ENCODE data around the gene POLD3. TPM values are rescaled to one million over a fixed set of nuclear protein-coding genes. Genes with fewer than 3 reads are reported as not detected.
A peak's percentile ranks its signal among the peaks of the same experiment; 100 is the strongest.

The POLD3 gene
- total and polyA plus RNA-seq, 7 experiments from 2014 or later, result 8.0 to 40.8 (median 14.7) TPM

DNA sequence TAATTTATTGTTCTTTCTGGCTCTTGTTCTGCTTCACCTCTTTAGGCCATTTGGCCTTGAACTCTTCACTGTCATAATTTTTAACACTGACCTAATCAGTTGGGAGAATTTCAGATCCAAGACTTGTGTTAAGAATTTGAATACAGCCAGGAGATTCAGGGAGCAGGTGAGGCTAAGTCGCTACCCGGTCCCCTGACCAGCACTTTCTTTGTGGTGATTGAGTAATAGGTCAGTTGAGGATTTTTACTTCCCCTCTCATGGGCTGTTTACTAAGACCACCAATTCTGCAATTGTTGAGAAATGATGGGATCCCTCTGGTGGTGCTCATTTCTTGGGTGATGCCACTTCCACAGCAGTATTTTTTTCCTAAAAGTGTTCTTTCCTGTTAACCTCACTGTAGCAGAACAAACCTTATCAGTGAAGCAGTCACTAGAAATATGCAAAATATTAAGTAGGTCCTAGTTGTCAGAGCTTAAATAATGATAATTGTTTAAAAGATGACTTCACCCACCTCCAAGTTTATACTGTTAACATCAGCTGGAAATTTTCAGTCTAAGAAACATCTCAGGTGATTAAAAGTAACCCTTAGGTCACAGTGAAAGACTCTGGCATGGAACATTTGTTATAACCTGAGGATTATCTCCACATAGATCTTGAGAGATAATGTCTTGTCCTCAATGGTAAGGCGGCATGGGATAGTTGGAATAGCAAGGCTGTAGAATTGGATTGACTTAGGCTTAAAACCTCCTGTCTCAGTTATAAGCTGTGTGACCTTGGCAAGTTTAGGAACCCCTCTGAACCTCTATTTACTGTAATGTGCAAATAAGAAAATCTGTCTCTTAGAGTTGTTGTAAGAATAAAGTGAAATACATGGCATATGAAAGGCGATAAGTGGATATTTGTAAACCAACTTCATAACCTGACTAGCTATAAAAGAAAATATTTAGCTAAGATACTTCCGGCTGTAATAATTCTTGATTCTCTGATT, 41.3 kb downstream of the POLD3 start:
- H3K4me1 Mint-ChIP-seq, result peaks cover 0 to 15% (median 0%) of the 10 kb centered on the region in 7 donors
- Histone ChIP-seq H3K4me1 (ENCODE audit: control insufficient read depth in 2 of 2, insufficient read depth in 2 of 2, low read length in 2 of 2) (no peaks in the 10 kb centered on the region), H3K36me3 (ENCODE audit: control insufficient read depth in 2 of 3, insufficient read depth in 3 of 3, low read length in 3 of 3) (peaks cover 0 to 20% (median 0%) of the 10 kb centered on the region in 3 experiments), H3K27me3 (ENCODE audit: control insufficient read depth in 2 of 2, insufficient read depth in 2 of 2, low read length in 2 of 2) (no peaks in the 10 kb centered on the region), H3K27ac (ENCODE audit: low read depth, low read length) (no peak overlapping the region), H3K4me3 (ENCODE audit: low read length) (no peak overlapping the region), H3K9me3 (ENCODE audit: control insufficient read depth in 2 of 3, low read length in 3 of 3) (no peaks in the 10 kb centered on the region)
- no peaks in the 10 kb centered on the region for H3K27me3 Mint-ChIP-seq
- no peak for ATAC-seq
- intact Hi-C loops (cut with micrococcal nuclease), result no loop called here
- CTCF ChIA-PET, result no interaction called here
- DNase-seq, result no peak
- H3K9me3 Mint-ChIP-seq, result no peaks in the 10 kb centered on the region
- peaks cover 8 to 88% (median 55%) of the 10 kb centered on the region in 5 donors for H3K36me3 Mint-ChIP-seq
- no peak overlapping the region for H3K27ac Mint-ChIP-seq
- no peak overlapping the region for H3K4me3 Mint-ChIP-seq
- POLR2A ChIA-PET, result no interaction called here

DNA sequence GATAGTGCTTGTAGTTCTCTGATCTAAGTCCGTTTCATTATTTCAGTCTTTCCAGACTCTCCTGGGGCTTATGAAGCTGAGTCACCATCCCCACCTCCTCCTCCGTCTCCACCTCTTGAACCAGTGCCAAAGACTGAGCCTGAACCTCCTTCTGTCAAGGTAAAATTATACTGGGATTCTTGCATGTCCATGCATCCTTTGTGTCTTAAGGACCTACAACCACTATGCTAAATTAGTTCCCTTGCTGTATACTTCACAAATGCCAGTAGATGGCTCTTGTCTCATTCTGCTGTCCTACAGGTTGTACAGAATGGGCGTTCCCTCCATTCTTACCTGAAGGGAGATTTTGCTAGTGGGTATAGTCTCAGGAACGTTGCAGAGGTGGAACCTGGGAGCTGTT, 42.2 kb downstream of the POLD3 start:
- H3K27me3 ChIP-seq (ENCODE audit: control insufficient read depth in 2 of 2, insufficient read depth in 2 of 2, low read length in 2 of 2), result no peaks in the 10 kb centered on the region
- no peaks in the 10 kb centered on the region for H3K4me1 ChIP-seq (ENCODE audit: control insufficient read depth in 2 of 2, insufficient read depth in 2 of 2, low read length in 2 of 2)
- H3K27ac ChIP-seq (ENCODE audit: low read depth, low read length), result no peak overlapping the region
- no peak overlapping the region for H3K27ac Mint-ChIP-seq
- no peaks in the 10 kb centered on the region for H3K27me3 Mint-ChIP-seq
- ChIA-PET CTCF (no interaction called here), POLR2A (no interaction called here)
- H3K4me1 Mint-ChIP-seq, result peaks cover 0 to 15% (median 0%) of the 10 kb centered on the region in 7 donors
- peaks cover 0 to 22% (median 0%) of the 10 kb centered on the region in 3 experiments for H3K36me3 ChIP-seq (ENCODE audit: control insufficient read depth in 2 of 3, insufficient read depth in 3 of 3, low read length in 3 of 3)
- H3K9me3 ChIP-seq (ENCODE audit: control insufficient read depth in 2 of 3, low read length in 3 of 3), result no peaks in the 10 kb centered on the region
- DNase-seq (no peak), ATAC-seq (no peak)
- peaks cover 4 to 85% (median 55%) of the 10 kb centered on the region in 5 donors for H3K36me3 Mint-ChIP-seq
- no peak overlapping the region for H3K4me3 Mint-ChIP-seq
- H3K9me3 Mint-ChIP-seq, result no peaks in the 10 kb centered on the region
- H3K4me3 ChIP-seq (ENCODE audit: low read length), result no peak overlapping the region
- intact Hi-C loops (cut with micrococcal nuclease), result no loop called here

DNA sequence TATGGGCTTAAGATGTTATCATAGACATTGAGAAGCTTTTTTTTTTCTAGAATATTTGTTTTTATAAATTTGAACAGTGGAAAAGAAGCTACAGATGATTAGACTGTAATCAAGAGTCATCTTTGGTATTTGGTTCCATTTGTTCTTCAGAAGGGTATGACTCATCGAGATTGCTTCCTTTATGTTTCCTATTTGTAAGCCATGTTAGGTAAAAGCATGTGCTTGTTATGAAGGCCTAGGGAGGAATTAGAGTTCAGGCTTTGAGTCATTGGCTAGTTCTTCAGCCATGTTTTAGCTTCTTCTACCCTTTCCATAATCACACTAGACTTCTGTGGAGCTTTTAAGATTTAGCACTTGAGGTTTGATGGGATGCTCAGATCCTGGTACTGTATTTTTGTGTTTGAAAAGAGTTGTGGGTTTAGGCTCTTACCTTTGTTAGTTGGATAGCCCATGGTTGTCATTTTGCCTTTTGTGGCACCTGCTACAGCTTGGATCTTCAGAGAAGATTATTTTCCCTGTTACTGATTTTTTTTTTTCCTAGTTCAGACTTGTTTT, 44.3 kb downstream of the POLD3 start:
- peaks cover 0 to 44% (median 6%) of the 10 kb centered on the region in 3 experiments for H3K36me3 ChIP-seq (ENCODE audit: control insufficient read depth in 2 of 3, insufficient read depth in 3 of 3, low read length in 3 of 3)

DNA sequence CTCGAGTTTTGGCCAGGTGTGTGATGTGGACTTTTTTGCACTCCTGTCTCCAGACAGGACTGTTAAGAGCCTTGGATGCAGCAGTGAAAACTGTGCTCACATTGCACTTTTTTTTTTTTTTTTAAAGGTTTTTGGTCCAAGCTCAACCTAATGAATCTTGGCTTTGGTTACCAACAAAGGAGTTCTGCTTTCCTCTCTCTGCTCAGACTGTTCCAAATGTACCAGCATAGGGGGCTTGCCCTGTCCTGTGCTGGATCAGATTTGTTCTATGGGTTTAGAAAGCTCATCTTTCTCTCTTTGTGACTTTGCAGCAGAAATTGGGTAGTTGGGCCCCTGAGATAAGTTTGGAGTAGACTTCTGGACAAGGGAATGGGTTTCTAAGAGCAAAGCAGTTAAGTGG, 45.3 kb downstream of the POLD3 start:
- H3K4me1 Mint-ChIP-seq, result peaks cover 0 to 12% (median 0%) of the 10 kb centered on the region in 7 donors
- H3K4me3 ChIP-seq (ENCODE audit: low read length), result no peak overlapping the region
- H3K4me1 ChIP-seq (ENCODE audit: control insufficient read depth in 2 of 2, insufficient read depth in 2 of 2, low read length in 2 of 2), result no peaks in the 10 kb centered on the region
- no peak for DNase-seq
- H3K36me3 Mint-ChIP-seq, result peaks cover 17 to 87% (median 54%) of the 10 kb centered on the region in 5 donors
- no peak overlapping the region for H3K4me3 Mint-ChIP-seq
- ATAC-seq, result no peak
- H3K27ac ChIP-seq (ENCODE audit: low read depth, low read length), result no peak overlapping the region
- no peaks in the 10 kb centered on the region for H3K27me3 Mint-ChIP-seq
- peaks cover 0 to 53% (median 6%) of the 10 kb centered on the region in 3 experiments for H3K36me3 ChIP-seq (ENCODE audit: control insufficient read depth in 2 of 3, insufficient read depth in 3 of 3, low read length in 3 of 3)
- H3K9me3 ChIP-seq (ENCODE audit: control insufficient read depth in 2 of 3, low read length in 3 of 3), result no peaks in the 10 kb centered on the region
- ChIA-PET CTCF (no interaction called here), POLR2A (no interaction called here)
- intact Hi-C loops (cut with micrococcal nuclease), result no loop called here
- no peak overlapping the region for H3K27ac Mint-ChIP-seq
- H3K27me3 ChIP-seq (ENCODE audit: control insufficient read depth in 2 of 2, insufficient read depth in 2 of 2, low read length in 2 of 2), result no peaks in the 10 kb centered on the region
- no peaks in the 10 kb centered on the region for H3K9me3 Mint-ChIP-seq

More for the DNA sequence above, 44.3 kb downstream of the POLD3 start:
- Histone ChIP-seq H3K9me3 (ENCODE audit: control insufficient read depth in 2 of 3, low read length in 3 of 3) (no peaks in the 10 kb centered on the region), H3K4me1 (ENCODE audit: control insufficient read depth in 2 of 2, insufficient read depth in 2 of 2, low read length in 2 of 2) (no peaks in the 10 kb centered on the region), H3K27me3 (ENCODE audit: control insufficient read depth in 2 of 2, insufficient read depth in 2 of 2, low read length in 2 of 2) (no peaks in the 10 kb centered on the region), H3K4me3 (ENCODE audit: low read length) (no peak overlapping the region), H3K27ac (ENCODE audit: low read depth, low read length) (no peak overlapping the region)
- ChIA-PET POLR2A (no interaction called here), CTCF (interaction anchor here (1.2 kb wide), 1 partner anchor 10 kb away, joined by 5 read pairs; no protein-coding TSS in a partner anchor)
- Mint-ChIP-seq H3K4me3 (no peak overlapping the region), H3K36me3 (peaks cover 16 to 88% (median 58%) of the 10 kb centered on the region in 5 donors), H3K27ac (peak overlapping the region in 1 of 9 donors; percentile 15), H3K9me3 (no peaks in the 10 kb centered on the region), H3K27me3 (no peaks in the 10 kb centered on the region), H3K4me1 (peaks cover 0 to 13% (median 0%) of the 10 kb centered on the region in 7 donors)
- no peak for DNase-seq
- ATAC-seq, result no peak
- intact Hi-C loops (cut with micrococcal nuclease), result no loop called here

DNA sequence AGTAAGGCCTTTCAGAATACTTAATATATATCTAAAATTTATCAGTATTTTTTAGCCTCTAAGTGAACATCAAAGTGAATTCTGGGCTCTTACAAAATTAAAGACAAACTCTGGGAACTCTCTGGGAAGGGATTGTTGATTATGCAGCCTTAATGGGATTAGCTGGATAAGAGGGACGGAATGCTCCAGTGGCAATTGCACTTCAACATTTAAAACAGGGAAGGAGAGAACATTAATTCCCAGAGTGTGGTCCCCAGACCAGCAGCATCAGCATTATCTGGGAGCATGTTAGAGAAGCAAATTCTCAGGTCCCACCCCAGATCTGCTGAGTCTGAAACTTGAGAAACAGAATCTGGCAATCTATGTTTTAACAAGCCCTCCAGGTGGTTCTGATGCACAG, 46.5 kb downstream of the POLD3 start:
- no peaks in the 10 kb centered on the region for H3K4me1 ChIP-seq (ENCODE audit: control insufficient read depth in 2 of 2, insufficient read depth in 2 of 2, low read length in 2 of 2)
- no peak for ATAC-seq
- Mint-ChIP-seq H3K4me1 (peaks cover 0 to 12% (median 0%) of the 10 kb centered on the region in 7 donors), H3K4me3 (no peak overlapping the region), H3K27ac (no peak overlapping the region), H3K36me3 (peaks cover 17 to 83% (median 52%) of the 10 kb centered on the region in 5 donors), H3K27me3 (no peaks in the 10 kb centered on the region), H3K9me3 (no peaks in the 10 kb centered on the region)
- H3K27ac ChIP-seq (ENCODE audit: low read depth, low read length), result no peak overlapping the region
- intact Hi-C loops (cut with micrococcal nuclease), result no loop called here
- H3K36me3 ChIP-seq (ENCODE audit: control insufficient read depth in 2 of 3, insufficient read depth in 3 of 3, low read length in 3 of 3), result peaks cover 0 to 55% (median 6%) of the 10 kb centered on the region in 3 experiments
- H3K4me3 ChIP-seq (ENCODE audit: low read length), result no peak overlapping the region
- POLR2A ChIA-PET, result no interaction called here
- no peak for DNase-seq
- CTCF ChIA-PET, result interaction anchor here (0.9 kb wide), 1 partner anchor 7 kb away, joined by 3 read pairs; no protein-coding TSS in a partner anchor
- no peaks in the 10 kb centered on the region for H3K9me3 ChIP-seq (ENCODE audit: control insufficient read depth in 2 of 3, low read length in 3 of 3)
- H3K27me3 ChIP-seq (ENCODE audit: control insufficient read depth in 2 of 2, insufficient read depth in 2 of 2, low read length in 2 of 2), result no peaks in the 10 kb centered on the region

DNA sequence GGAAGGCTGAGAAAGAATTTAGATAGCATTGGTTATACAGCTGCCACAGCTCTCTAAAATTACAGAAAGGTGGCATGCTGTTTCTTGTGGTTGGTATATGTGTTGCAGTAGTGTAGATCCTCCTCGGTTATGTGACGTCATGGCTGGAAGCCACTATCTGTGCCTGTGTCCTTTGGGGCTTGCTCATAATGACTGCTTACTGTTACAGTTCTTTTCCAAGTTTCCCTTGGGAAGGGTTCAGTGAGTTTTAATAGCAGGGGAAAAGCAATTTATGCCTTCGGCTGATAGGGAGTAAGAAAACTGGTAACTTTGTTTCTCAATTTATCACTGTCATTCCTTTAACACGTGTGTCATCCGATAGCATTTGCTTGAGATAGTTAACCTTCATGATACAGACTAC, 47.2 kb downstream of the POLD3 start:
- no peak for DNase-seq
- H3K4me3 Mint-ChIP-seq, result no peak overlapping the region
- Histone ChIP-seq H3K27me3 (ENCODE audit: control insufficient read depth in 2 of 2, insufficient read depth in 2 of 2, low read length in 2 of 2) (no peaks in the 10 kb centered on the region), H3K9me3 (ENCODE audit: control insufficient read depth in 2 of 3, low read length in 3 of 3) (no peaks in the 10 kb centered on the region), H3K4me1 (ENCODE audit: control insufficient read depth in 2 of 2, insufficient read depth in 2 of 2, low read length in 2 of 2) (no peaks in the 10 kb centered on the region), H3K27ac (ENCODE audit: low read depth, low read length) (no peak overlapping the region), H3K36me3 (ENCODE audit: control insufficient read depth in 2 of 3, insufficient read depth in 3 of 3, low read length in 3 of 3) (peaks cover 0 to 57% (median 6%) of the 10 kb centered on the region in 3 experiments), H3K4me3 (ENCODE audit: low read length) (no peak overlapping the region)
- no peaks in the 10 kb centered on the region for H3K9me3 Mint-ChIP-seq
- peaks cover 0 to 12% (median 0%) of the 10 kb centered on the region in 7 donors for H3K4me1 Mint-ChIP-seq
- H3K27ac Mint-ChIP-seq, result no peak overlapping the region
- ATAC-seq, result no peak
- intact Hi-C loops (cut with micrococcal nuclease), result no loop called here
- POLR2A ChIA-PET, result no interaction called here
- H3K27me3 Mint-ChIP-seq, result no peaks in the 10 kb centered on the region
- H3K36me3 Mint-ChIP-seq, result peaks cover 17 to 80% (median 53%) of the 10 kb centered on the region in 5 donors
- CTCF ChIA-PET, result no interaction called here
